Natural killer cell (primary cell): Measurements from ENCODE around the gene MRPS35. TPM values are rescaled to one million over a fixed set of nuclear protein-coding genes. Genes with fewer than 3 reads are reported as not detected.

Experiments
- ATAC-seq, 3 donors: fragments of 150-1000 bp in 2 of 3; fragments of 200-7000 bp in 1 of 3; cut with Tn5 transposase; 1 replicate in 1 of 3; 2 replicates in 2 of 3; pipeline ENCODE4 v1.10.0; 2021; ENCODE audit warnings: mild to moderate bottlenecking in 2 of 3, moderate library complexity in 2 of 3
- DNase-seq, 2 donors: peaks; one replicate each; pipeline versions ENCODE4 v3.0.0 to v3.0.0-alpha.2; 2013 to 2021; ENCODE audit warnings: mixed read lengths in 1 of 2
- H3K27ac ChIP-seq: one replicate; pipeline ENCODE4 v1.5.1; 2013; ENCODE audit warnings: mild to moderate bottlenecking, low read length
- H3K27me3 ChIP-seq: one replicate; pipeline ENCODE4 v1.6.1; 2013; ENCODE audit warnings: low read length; ENCODE audit not compliant: control insufficient read depth, insufficient read depth
- H3K36me3 ChIP-seq: one replicate; pipeline ENCODE4 v1.6.1; 2013; ENCODE audit warnings: low read length; ENCODE audit not compliant: control insufficient read depth, insufficient read depth
- H3K4me1 ChIP-seq: one replicate; pipeline ENCODE4 v1.6.1; 2013; ENCODE audit warnings: low read length; ENCODE audit not compliant: control insufficient read depth, insufficient read depth
- H3K4me3 ChIP-seq: one replicate; pipeline ENCODE4 v1.5.1; 2013; ENCODE audit warnings: low read length
- H3K9me3 ChIP-seq: one replicate; pipeline ENCODE4 v1.6.1; 2013; ENCODE audit warnings: low read length; ENCODE audit not compliant: control insufficient read depth, insufficient read depth
- H3K27ac Mint-ChIP-seq, 2 donors: one replicate each; pipeline ENCODE4 v1.8.0; 2022; ENCODE audit warnings: mild to moderate bottlenecking in 2 of 2, mixed read lengths in 2 of 2, moderate library complexity in 1 of 2
- H3K27me3 Mint-ChIP-seq, 2 donors: one replicate each; pipeline ENCODE4 v1.8.0; 2022; ENCODE audit warnings: low read depth in 2 of 2, mixed read lengths in 2 of 2
- H3K36me3 Mint-ChIP-seq: one replicate; pipeline ENCODE4 v1.8.0; 2022; ENCODE audit warnings: mixed read lengths
- H3K4me1 Mint-ChIP-seq, 2 donors: one replicate each; pipeline ENCODE4 v1.8.0; 2022; ENCODE audit warnings: mixed read lengths in 2 of 2
- H3K4me3 Mint-ChIP-seq: one replicate; pipeline ENCODE4 v1.8.0; 2022; ENCODE audit warnings: mild to moderate bottlenecking, moderate library complexity, mixed read lengths
- H3K9me3 Mint-ChIP-seq, 2 donors: one replicate each; pipeline ENCODE4 v1.8.0; 2022; ENCODE audit warnings: mixed read lengths in 2 of 2
- CTCF ChIP-seq: fragments of 200-600 bp; IDR thresholded peaks from one replicate; pipeline ENCODE4 v1.8.0; 2022; ENCODE audit warnings: antibody characterized with exemption
- WGBS: methylation state at CpG from one replicate; pipeline ENCODE4 v1.1.7; 2013; ENCODE audit warnings: missing lambda C conversion rate; ENCODE audit not compliant: insufficient coverage; 5-methylcytosine and 5-hydroxymethylcytosine counted together
- intact Hi-C: fragments of 100-400 bp; cut with micrococcal nuclease; formaldehyde crosslinking; loops from one replicate; pipeline ENCODE4 v1.14.2; 2022
- total RNA-seq, 4 donors: library from RNA; stranded (reverse); fragments of 120-200 nt in 1 of 4; gene quantifications; one replicate each; pipeline versions ENCODE4 v1.2.3 to v1.2.4, GENCODE V29; 2013 to 2022

MRPS35 gene
- total RNA-seq, 3 donors from 2014 or later (not counting 1 experiment from before 2014, with no cell fraction given): 16.7 to 20.5 (median 18.6) TPM

DNA sequence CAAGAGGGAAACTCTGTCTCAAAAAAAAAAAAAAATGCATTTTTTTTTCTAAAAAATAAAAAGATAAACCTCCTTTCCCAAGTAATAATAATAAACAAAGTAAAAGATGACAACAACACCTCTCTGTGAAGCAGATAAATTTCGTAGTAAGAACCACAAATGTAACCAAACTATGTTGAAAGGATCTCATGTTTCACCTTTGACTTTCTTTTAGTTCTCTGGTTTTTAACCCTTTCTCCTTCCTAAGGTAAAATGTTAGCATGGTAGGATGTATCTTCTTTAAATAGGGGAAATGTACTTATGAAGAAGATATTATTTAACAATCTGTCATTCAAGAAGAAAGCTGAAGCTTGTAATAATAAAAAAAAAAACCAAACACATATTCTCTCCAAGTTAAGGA lies 67.6 kb downstream of the MRPS35 start:
- Mint-ChIP-seq H3K36me3 (no peaks in the 10 kb centered on the region), H3K27ac (no peak overlapping the region), H3K9me3 (no peaks in the 10 kb centered on the region), H3K27me3 (no peaks in the 10 kb centered on the region), H3K4me1 (peaks cover 19 to 30% of the 10 kb centered on the region in 2 donors), H3K4me3 (peak overlapping the region; percentile 74)
- ATAC-seq (no peak), DNase-seq (no peak)
- Histone ChIP-seq H3K36me3 (no peaks in the 10 kb centered on the region), H3K27me3 (no peaks in the 10 kb centered on the region), H3K4me1 (peaks cover 20% of the 10 kb centered on the region), H3K27ac (no peak overlapping the region), H3K4me3 (no peak overlapping the region), H3K9me3 (no peaks in the 10 kb centered on the region)
- TF ChIP-seq CTCF: no peak
- no CpG with 5 or more reads among the region's 1 CpG for WGBS
- intact Hi-C loops: no loop called here

GRCh38 chr12:27779416-27779919 lies 68.8 kb downstream of the MRPS35 start:
- no peaks in the 10 kb centered on the region for H3K9me3 ChIP-seq
- H3K27ac ChIP-seq: no peak overlapping the region
- ATAC-seq (peak; percentile 46 to 56 (median 53)), DNase-seq (peak in 1 of 2 donors; percentile 37)
- peak overlapping the region in 1 of 2 donors; percentile 75 for H3K27ac Mint-ChIP-seq
- H3K27me3 Mint-ChIP-seq: no peaks in the 10 kb centered on the region
- no peaks in the 10 kb centered on the region for H3K9me3 Mint-ChIP-seq
- peaks cover 21 to 32% of the 10 kb centered on the region in 2 donors for H3K4me1 Mint-ChIP-seq
- TF ChIP-seq CTCF: no peak
- H3K4me3 Mint-ChIP-seq: peak overlapping the region; percentile 90
- WGBS: 4% methylated on average over 36 of the region's 36 CpGs
- peak overlapping the region; percentile 53 for H3K4me3 ChIP-seq
- no peaks in the 10 kb centered on the region for H3K36me3 Mint-ChIP-seq
- no peaks in the 10 kb centered on the region for H3K36me3 ChIP-seq
- intact Hi-C loops: no loop called here
- peaks cover 20% of the 10 kb centered on the region for H3K4me1 ChIP-seq
- no peaks in the 10 kb centered on the region for H3K27me3 ChIP-seq

GRCh38 chr12:27779920-27780611 lies 69.4 kb downstream of the MRPS35 start, which contains the start of the genes KLHL42 and MANSC4:
Gene KLHL42, plus strand, starts transcription at chr12:27780233. Its CDS starts 98 bp downstream, at chr12:27780331.
Gene MANSC4, minus strand, starts transcription at chr12:27780236. Its CDS starts 8,960 bp downstream, at chr12:27771276.
- no peaks in the 10 kb centered on the region for H3K36me3 ChIP-seq
- H3K4me1 Mint-ChIP-seq: peaks cover 26 to 37% of the 10 kb centered on the region in 2 donors
- peak within 1 kb of the TSS; percentile 20 for H3K27ac ChIP-seq
- H3K9me3 ChIP-seq: no peaks in the 10 kb centered on the region
- under 1% methylated on average over 92 of the region's 92 CpGs for WGBS
- H3K27me3 Mint-ChIP-seq: no peaks in the 10 kb centered on the region
- TF ChIP-seq CTCF: no peak
- H3K4me1 ChIP-seq: peaks cover 20% of the 10 kb centered on the region
- H3K4me3 ChIP-seq: peak within 1 kb of the TSS; percentile 53
- intact Hi-C loops: no loop called here
- H3K27me3 ChIP-seq: no peaks in the 10 kb centered on the region
- H3K9me3 Mint-ChIP-seq: no peaks in the 10 kb centered on the region
- peak within 1 kb of the TSS; percentile 90 for H3K4me3 Mint-ChIP-seq
- no peaks in the 10 kb centered on the region for H3K36me3 Mint-ChIP-seq
- ATAC-seq: peak; percentile 83 to 88 (median 84)
- peak within 1 kb of the TSS; percentile 29 to 75 for H3K27ac Mint-ChIP-seq
- peak; percentile 48 to 80 for DNase-seq
